IPS-NIHi7 (cell line): Measurements from ENCODE around the gene ANKS3.

Source experiments
- DNase-seq: peaks from one replicate; pipeline ENCODE4 v3.0.0; 2012; ENCODE audit warnings: mixed read lengths; ENCODE audit errors: extremely low spot score

ANKS3 gene

DNA sequence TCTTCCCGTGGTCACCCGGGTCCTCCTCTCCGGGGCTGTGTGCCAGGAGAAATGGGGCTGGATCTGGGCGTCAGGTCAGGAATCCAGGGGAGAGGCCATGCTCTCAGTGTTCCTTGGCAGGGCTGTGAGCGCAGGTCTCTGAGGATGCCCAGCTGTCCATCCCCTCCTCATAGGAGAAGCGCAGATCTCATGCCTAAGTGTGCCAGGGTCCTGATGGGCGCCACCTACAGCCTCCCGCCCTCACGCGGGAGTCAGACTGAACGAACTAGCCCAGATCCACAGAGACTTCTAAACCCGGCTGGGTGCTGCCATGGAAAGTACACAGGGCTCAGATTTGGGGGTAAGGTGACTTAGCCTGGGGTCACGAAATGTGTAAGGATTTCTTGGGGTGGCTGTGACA, 85.2 kb downstream of the ANKS3 start:
- no peak for DNase-seq

GRCh38 chr16:4647644-4647980, 86.5 kb downstream of the ANKS3 start:
- DNase-seq = no peak

- DNase-seq = no peak
These were observed 87.1 kb downstream of the ANKS3 start for GRCh38 chr16:4646773-4647643.
